Stomach (tissue), 9 donors: ENCODE results near the gene SIGLECL1. TPM values are rescaled to one million over a fixed set of nuclear protein-coding genes. Genes with fewer than 3 reads are reported as not detected.

ENCODE experiments used
- DNase-seq, 2 donors: peaks; one replicate each; pipeline versions ENCODE4 v3.0.0 to v3.0.0-alpha.2; 2013 to 2019
- H3K27ac ChIP-seq, 5 donors: fragments of 200-600 bp in 4 of 5; sonication (generic) in 4 of 5; one replicate each; pipeline ENCODE4 v1.5.1; 2013 to 2019; ENCODE audit warnings: mild to moderate bottlenecking in 1 of 5, moderate library complexity in 1 of 5
- H3K27me3 ChIP-seq, 3 donors: fragments of 200-600 bp; sonication (generic); one replicate each; pipeline ENCODE4 v1.5.1; 2017 to 2019; ENCODE audit warnings: mixed run types in 1 of 3
- H3K36me3 ChIP-seq, 4 donors: fragments of 200-600 bp; sonication (generic); 1 replicate in 3 of 4; 2 replicates in 1 of 4; pipeline ENCODE4 v1.5.1; 2016 to 2019
- H3K4me1 ChIP-seq, 4 donors: fragments of 200-600 bp; sonication (generic); one replicate each; pipeline ENCODE4 v1.5.1; 2016 to 2019
- H3K4me3 ChIP-seq, 4 donors: fragments of 200-600 bp; sonication (generic) in 3 of 4; one replicate each; pipeline ENCODE4 v1.5.1; 2016 to 2019; ENCODE audit warnings: mild to moderate bottlenecking in 1 of 4
- H3K9me3 ChIP-seq, 4 donors: fragments of 200-600 bp; sonication (generic); one replicate each; pipeline ENCODE4 v1.5.1; 2016 to 2019
- EP300 ChIP-seq: sonication (generic); formaldehyde crosslinking; IDR thresholded peaks from one replicate; pipeline ENCODE4 v1.6.1; 2017; ENCODE audit warnings: antibody characterized with exemption
- POLR2A ChIP-seq, 4 donors: fragments of 450-650 bp; IDR thresholded peaks; one replicate each; pipeline ENCODE4 v1.6.1; 2016; ENCODE audit warnings: antibody characterized with exemption in 4 of 4, control low read depth in 2 of 4, mild to moderate bottlenecking in 1 of 4, moderate library complexity in 1 of 4
- POLR2AphosphoS5 ChIP-seq, 3 donors: sonication (generic); formaldehyde crosslinking; IDR thresholded peaks; one replicate each; pipeline ENCODE4 v1.6.1; 2016; ENCODE audit warnings: antibody characterized with exemption in 3 of 3
- WGBS, 5 donors: extraction: QIAGEN DNeasy Blood & Tissue Kit in 3 of 5; methylation state at CpG; one replicate each; pipeline versions ENCODE4 v1.1.5 to v1.1.7; 2013 to 2018; 5-methylcytosine and 5-hydroxymethylcytosine counted together
- intact Hi-C: fragments of 100-400 bp; cut with DNase I; formaldehyde crosslinking; loops from one replicate; pipeline ENCODE4 v1.15.1; 2023; ENCODE audit warnings: low total_unique reads
- polyA plus RNA-seq, 3 donors: library from polyadenylated mRNA; stranded (reverse); fragments of 200-250 nt; gene quantifications; one replicate each; pipeline ENCODE4 v1.2.3, GENCODE V29; 2013
- total RNA-seq, 5 donors: library from RNA; depleted of rRNA; stranded (reverse); fragments of >200 nt; gene quantifications; one replicate each; pipeline versions ENCODE4 v1.1.0 to v1.2.3, GENCODE V29; 2014 to 2016
- TF ChIP-seq, protein P1 (sequence below), 7 experiments: fragments of 450-650 bp in 4 of 7; fragments of 200-600 bp in 3 of 7; sonication (generic) in 3 of 7; IDR thresholded peaks; one replicate each; pipeline ENCODE4 v1.5.1; 2016 to 2019; ENCODE audit warnings: antibody characterized with exemption in 7 of 7, control low read depth in 2 of 7, mild to moderate bottlenecking in 1 of 7
- donor health status: healthy with polysubstance abuse.
- donor health status: Bipolar disorder and iron deficiency.
- donor health status: healthy.

Gene SIGLECL1
- total and polyA plus RNA-seq, 8 donors, result not detected

DNA sequence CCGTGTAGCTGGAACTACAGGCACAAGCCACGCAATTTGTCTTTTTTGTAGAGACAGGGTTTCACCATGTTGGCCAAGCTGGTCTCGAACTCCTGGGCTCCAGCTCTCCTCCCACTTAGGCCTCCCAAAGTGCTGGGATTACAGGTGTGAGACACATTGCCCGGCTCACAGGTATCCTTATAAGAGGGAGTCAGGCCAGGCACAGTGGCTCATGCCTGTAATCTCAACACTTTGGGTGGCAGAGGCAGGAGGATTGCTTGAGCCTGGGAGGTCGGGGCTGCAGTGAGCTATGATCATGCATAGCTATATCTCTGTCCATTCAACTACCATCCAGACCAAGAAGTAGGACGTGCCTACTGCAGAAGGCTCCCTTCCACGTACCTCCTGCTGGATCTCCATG is 50.4 kb downstream of the SIGLECL1 start:
- peaks cover 0 to 38% (median 31%) of the 10 kb centered on the region in 4 donors for H3K9me3 ChIP-seq
- H3K27ac ChIP-seq, result no peak overlapping the region
- DNase-seq, result no peak
- no peak overlapping the region for H3K4me3 ChIP-seq
- H3K36me3 ChIP-seq, result no peaks in the 10 kb centered on the region
- intact Hi-C loops, result no loop called here
- H3K27me3 ChIP-seq, result peaks cover 0 to 38% (median 4%) of the 10 kb centered on the region in 3 donors
- TF ChIP-seq POLR2AphosphoS5 (IDR thresholded peaks at IDR 0.05) (no peak), POLR2A (IDR thresholded peaks at IDR 0.05) (no peak), EP300 (no peak)
- TF ChIP-seq, protein P1, sequence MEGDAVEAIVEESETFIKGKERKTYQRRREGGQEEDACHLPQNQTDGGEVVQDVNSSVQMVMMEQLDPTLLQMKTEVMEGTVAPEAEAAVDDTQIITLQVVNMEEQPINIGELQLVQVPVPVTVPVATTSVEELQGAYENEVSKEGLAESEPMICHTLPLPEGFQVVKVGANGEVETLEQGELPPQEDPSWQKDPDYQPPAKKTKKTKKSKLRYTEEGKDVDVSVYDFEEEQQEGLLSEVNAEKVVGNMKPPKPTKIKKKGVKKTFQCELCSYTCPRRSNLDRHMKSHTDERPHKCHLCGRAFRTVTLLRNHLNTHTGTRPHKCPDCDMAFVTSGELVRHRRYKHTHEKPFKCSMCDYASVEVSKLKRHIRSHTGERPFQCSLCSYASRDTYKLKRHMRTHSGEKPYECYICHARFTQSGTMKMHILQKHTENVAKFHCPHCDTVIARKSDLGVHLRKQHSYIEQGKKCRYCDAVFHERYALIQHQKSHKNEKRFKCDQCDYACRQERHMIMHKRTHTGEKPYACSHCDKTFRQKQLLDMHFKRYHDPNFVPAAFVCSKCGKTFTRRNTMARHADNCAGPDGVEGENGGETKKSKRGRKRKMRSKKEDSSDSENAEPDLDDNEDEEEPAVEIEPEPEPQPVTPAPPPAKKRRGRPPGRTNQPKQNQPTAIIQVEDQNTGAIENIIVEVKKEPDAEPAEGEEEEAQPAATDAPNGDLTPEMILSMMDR (IDR thresholded peaks at IDR 0.05), result no peak
- H3K4me1 ChIP-seq, result no peaks in the 10 kb centered on the region
- WGBS, 5 donors, result 66 to 76% (median 72%) methylated on average over 7 of the region's 7 CpGs

DNA sequence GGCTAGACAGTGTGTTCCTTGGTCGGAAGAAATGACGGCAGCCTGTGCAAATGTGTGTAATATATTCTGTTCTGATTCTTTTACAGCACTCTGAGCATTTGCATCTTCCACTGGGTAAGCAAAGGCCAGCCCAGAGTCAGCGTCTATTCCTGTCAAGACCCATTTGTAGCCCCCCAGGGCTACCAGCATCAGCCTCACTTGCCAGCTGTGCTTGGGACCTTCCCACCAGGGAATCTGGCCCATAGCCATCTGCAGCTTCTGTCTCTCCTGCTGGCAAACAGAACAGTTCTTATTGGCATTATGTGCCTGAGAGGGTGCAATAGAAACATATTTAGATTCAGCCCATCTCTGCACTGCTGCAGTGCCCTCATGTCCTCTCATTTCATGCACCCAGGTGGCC is 54.6 kb downstream of the SIGLECL1 start:
- Histone ChIP-seq H3K4me3 (no peak overlapping the region), H3K9me3 (peaks cover 0 to 59% (median 51%) of the 10 kb centered on the region in 4 donors), H3K27me3 (peaks cover 0 to 65% (median 8%) of the 10 kb centered on the region in 3 donors), H3K27ac (no peak overlapping the region), H3K36me3 (no peaks in the 10 kb centered on the region), H3K4me1 (no peaks in the 10 kb centered on the region)
- TF ChIP-seq, protein P1 (IDR thresholded peaks at IDR 0.05), result no peak
- TF ChIP-seq POLR2AphosphoS5 (IDR thresholded peaks at IDR 0.05) (no peak), EP300 (no peak)
- WGBS, 5 donors, result 76 to 87% (median 80%) methylated on average over 3 of the region's 3 CpGs
- no peak for DNase-seq
- intact Hi-C loops, result no loop called here

DNA sequence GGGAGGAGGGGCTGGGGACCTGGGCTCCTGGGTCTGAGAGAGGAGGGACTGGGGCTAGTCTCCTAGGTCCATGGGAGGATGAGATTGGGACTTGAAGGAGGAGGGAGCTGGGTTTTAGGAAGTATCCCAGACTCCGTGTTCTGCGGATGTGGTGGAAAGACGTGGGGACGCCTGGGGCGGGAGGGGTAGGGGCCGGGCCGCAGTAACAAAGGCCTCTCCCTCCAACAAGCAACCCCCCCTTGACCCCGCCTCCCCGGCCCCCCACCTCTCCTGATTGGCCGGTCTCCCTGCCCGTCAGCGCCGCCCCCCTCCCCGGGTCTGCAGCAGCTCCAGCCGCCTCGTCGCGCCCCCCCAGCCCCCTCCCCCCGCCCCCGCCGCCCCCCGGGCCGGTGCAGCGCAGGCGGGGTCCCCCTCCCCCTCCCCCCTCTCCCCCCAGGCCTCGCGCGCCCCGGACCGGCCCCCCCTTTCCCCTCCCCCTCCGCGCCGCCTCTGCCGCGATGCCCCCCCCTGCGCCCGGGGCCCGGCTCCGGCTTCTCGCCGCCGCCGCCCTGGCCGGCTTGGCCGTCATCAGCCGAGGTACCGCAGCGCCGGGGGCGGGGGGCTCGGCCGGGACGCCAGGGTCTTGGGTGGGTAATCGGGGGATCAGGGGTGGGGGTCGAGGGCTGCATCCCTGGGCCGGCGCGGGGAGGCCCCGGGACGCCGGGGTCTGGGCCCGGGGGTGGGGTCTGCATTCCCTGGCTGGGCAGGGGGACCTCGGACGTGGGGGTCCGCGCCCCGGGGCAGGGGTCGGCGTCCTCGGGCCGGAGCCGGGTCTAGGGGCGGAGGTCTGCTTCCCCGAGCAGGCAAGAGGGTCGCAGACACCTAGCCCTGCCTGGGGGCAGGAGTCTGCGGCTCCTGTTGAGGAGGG is 60.7 kb downstream of the SIGLECL1 start, which contains the start of gene IGLON5:
IGLON5 (plus strand) TSS at position 294 of the 907 bp plus-strand sequence; CDS start at position 498, 204 bp downstream.
- peaks cover 0 to 31% (median 21%) of the 10 kb centered on the region in 4 donors for H3K9me3 ChIP-seq
- WGBS, 5 donors, result 1 to 5% (median 5%) methylated on average over 5 to 66 of the region's 76 CpGs
- H3K27ac ChIP-seq, result no peak within 1 kb of the TSS
- intact Hi-C loops, result no loop called here
- H3K4me3 ChIP-seq, result no peak within 1 kb of the TSS
- peaks cover 0 to 3% (median 0%) of the 10 kb centered on the region in 4 donors for H3K4me1 ChIP-seq
- no peaks in the 10 kb centered on the region for H3K36me3 ChIP-seq
- TF ChIP-seq POLR2AphosphoS5 (IDR thresholded peaks at IDR 0.05), result no peak
- no peak for TF ChIP-seq EP300
- TF ChIP-seq, protein P1 (IDR thresholded peaks at IDR 0.05), result no peak
- no peak for TF ChIP-seq POLR2A (IDR thresholded peaks at IDR 0.05)
- DNase-seq, result peak in 1 of 2 donors; percentile 48
- H3K27me3 ChIP-seq, result peaks cover 13 to 84% (median 24%) of the 10 kb centered on the region in 3 donors

DNA sequence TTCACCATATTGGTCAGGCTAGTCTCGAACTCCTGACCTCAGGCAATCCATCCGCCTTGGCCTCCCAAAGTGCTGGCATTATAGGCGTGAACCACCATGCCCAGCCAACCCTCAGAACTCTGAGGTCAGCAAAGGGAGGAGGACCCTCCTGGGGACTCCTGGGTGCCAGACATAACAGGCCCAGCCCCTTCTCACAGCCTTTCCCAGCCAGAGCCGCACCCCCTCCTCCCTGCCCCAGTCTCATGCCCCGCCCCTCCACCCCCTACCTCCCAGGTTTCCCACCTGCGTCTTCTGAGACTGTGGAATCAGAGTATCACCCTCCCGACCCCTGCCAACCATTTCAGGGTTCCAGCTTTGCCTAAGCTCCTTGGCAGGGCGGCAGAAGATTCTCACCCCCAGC is 65.8 kb downstream of the SIGLECL1 start:
- Histone ChIP-seq H3K27me3 (peaks cover 9 to 71% (median 14%) of the 10 kb centered on the region in 3 donors), H3K27ac (no peak overlapping the region), H3K4me1 (no peaks in the 10 kb centered on the region), H3K36me3 (no peaks in the 10 kb centered on the region), H3K4me3 (no peak overlapping the region), H3K9me3 (peaks cover 0 to 12% (median 3%) of the 10 kb centered on the region in 4 donors)
- no peak for TF ChIP-seq EP300
- no peak for TF ChIP-seq POLR2AphosphoS5 (IDR thresholded peaks at IDR 0.05)
- TF ChIP-seq, protein P1 (IDR thresholded peaks at IDR 0.05), result no peak
- 59 to 63% (median 61%) methylated on average over 6 to 8 of the region's 8 CpGs for WGBS, 5 donors
- no peak for DNase-seq
- intact Hi-C loops, result no loop called here
